Hematopoietic multipotent progenitor cell (in vitro differentiated cells): ENCODE data around the gene RAB6D. TPM values are rescaled to one million over a fixed set of nuclear protein-coding genes. Genes with fewer than 3 reads are reported as not detected.
"Not testable (repeated sequence)": the region's sequence is repeated elsewhere in the genome, so short reads cannot be mapped to it uniquely, and the experiment has no call there.

Experiments
- DNase-seq, 3 donors: peaks; one replicate each; pipeline ENCODE4 v3.0.0-alpha.2; 2011 to 2015; ENCODE audit warnings: low read depth in 2 of 3, low spot score in 2 of 3
- total RNA-seq: library from RNA; depleted of rRNA; stranded (reverse); fragments of >200 nt; gene quantifications from one replicate; pipeline ENCODE4 v1.2.3, GENCODE V29; 2012

The RAB6D gene
- total RNA-seq = not detected

DNA sequence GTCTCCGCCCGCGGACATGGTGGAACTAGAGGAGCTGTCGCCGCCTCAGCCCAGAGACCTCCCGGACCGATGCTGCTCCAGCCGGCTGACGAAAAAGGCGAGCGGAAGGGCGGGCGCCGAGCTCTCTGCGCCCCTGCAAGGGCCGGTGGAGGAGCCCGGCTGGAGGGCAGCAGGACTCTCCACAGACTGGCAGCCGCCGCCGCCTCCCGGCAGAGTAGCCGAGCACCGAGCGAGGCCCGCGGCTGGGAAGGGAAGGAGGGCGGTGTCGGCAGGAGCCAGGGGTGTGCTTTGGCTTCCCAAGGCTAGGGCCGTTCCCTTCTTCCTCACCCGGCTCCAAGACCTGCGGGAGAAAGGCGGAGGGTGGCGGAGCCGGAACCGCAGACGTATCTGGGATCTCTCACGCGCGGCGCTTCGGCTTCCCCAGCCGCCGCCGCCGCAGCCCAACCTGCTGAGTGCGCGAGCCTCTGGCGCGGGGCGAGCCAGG is at the start of gene RAB6D:
RAB6D (minus strand) TSS at position 466 of the 484 bp plus-strand sequence; CDS start at position 18, 448 bp downstream.
- not testable (repeated sequence) for DNase-seq

DNA sequence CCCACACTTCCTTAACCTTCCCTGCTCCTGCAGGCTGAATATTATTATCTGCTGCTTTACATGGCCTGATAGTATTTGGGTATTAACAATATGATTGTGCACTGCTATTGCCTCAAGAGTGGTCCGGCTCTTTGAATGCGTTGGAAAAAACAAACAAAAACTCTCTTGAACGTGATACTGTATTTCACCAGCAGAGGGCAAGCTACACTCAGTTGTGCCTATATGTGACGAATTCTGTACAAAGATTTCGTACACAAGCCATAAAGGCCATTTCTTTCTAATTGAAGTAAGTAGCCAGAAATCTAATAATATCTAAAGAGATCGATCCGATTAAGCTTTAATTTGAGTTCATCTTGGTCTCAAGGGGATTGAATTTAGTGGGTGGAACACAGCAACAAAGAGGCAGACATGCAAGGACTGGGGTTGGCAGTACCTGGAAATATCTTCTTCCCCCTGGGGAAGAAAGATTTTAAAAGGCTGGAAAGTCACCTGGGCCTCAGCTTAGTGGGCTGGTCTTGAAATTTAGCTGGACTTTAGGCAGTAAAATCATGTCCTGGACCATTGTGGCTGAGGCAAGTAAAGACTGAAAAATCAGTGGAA is 49.3 kb upstream of the RAB6D start:
- peak; percentile 7 to 78 (median 48) for DNase-seq

DNA sequence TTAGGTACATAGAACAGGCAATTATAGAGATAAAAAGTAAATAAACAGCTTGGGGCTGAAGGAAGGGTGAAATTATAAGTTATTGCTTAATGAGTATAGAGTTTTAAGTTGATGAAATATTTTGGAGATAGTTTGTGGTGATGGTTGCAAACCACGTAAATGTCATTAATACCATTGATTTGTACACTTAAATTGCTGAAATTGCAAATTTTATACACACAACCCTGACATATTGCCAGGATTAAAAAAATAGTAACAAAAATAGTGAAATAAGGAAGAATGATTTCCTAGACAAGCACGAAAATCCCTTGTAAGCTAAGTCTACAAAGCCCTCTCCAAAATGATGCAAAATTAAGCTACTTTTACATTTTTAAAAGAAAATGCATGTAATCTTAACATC is 46.2 kb upstream of the RAB6D start:
- DNase-seq = no peak

GRCh38 chr2:131408778-131409177 is 44.8 kb upstream of the RAB6D start:
- no peak for DNase-seq

DNA sequence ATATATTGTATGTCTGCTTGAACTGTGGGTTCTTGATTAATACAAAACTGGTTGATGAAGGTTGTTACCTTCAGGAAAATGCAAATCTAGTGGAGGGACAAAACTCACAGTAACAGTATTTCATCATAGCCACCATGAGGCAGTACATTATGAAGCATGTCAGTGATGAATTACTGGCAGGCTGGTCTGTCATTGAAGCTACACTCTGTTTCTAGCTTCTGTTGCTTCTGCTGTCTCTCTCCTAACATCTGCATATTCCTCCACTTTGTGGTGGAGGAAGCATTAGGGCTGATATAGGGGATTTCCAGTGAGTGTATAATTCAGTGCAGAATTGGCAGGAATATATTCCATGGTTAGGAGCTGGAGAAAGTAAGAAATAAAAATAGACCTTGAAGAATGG is 44.2 kb upstream of the RAB6D start:
- no peak for DNase-seq

DNA sequence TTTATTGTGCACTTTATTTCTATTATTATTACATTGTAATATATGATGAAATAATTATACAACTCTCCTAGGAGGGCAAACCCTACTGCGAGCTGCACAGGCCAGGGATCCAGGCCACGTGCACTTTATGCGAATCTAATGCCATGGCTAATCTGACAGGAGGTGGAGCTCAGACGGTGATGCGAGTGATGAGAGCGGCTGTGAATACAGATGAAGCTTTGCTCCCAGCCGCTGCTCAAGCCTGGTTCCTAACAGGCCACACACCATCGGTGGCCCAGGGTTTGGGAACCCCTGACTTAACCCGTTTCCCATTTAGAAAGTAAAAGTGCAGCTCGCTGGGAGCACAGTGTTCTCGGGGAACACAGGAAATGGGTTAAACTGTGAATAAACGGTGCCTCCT is 40.8 kb upstream of the RAB6D start:
- no peak for DNase-seq

- no peak for DNase-seq
Observed at GRCh38 chr2:131402320-131403039, 38.5 kb upstream of the RAB6D start.

GRCh38 chr2:131400849-131401248 is 36.9 kb upstream of the RAB6D start:
- DNase-seq = no peak

DNA sequence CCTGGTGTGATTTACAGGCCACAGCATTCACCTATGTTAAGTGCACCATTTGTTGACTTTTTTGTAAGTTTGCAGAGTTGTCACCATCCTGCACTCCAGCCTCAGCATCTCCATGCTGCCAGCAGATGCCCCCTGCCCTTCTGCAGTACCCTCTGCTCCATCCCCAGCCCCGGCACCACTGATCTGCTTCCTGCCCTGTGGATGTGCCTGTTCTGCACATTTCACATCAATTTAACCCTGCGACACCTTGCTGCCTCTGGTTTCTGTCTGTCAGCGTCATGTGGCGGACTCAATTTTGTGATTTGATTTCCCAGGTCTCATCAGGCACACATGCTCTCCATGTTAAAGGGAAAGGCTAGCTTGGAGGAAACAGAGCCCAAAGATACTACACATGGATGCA is 36.5 kb upstream of the RAB6D start:
- not testable (repeated sequence) for DNase-seq

DNA sequence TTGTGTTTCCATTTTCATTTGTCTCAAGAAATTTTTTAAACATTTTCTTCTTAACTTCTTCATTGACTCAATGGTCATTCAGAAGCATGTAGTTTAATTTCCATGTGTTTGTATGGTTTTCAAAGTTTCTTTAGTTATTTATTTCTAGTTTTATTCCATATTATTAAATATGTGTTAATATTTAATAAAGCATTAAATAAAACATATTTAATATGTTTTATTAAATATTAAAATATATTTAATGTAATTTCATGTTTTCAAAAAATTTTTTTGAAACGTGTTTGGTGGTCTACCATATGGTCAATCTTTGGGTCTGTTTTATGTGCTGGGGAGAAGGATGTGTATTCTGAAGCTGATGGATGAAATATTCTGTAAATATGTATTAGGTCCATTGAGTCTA is 32.2 kb upstream of the RAB6D start:
- DNase-seq = not testable (repeated sequence)

DNA sequence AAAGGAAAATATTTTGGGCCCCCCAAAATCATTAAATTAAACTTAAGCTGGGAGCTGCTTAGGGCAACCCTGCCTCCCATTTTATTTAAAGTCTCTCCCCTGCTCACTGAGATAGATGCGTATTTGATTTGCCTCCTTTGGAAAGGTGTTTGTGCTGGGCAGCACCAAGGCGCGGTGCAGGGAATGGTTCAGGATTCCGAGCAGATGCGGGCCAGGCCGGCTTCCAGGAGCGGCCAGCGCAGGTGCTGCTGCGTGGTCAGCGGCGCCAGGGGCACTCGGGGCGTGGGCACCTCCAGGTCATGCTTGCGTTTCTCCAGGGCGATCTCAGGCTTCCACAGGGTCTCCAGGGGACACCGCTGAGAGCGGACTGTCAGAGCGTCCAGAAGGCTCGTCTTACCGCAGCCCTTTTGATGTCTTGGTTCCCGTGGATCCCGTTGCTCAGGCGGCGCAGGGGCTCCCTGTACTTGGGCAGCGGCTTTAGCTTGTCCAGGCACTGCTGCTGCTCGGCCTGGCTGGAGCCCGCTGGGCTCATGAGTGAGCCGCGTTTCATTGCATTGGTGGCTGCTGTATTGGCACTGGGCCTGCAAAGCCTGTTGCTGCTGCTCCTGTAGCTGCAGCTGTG is 31.2 kb upstream of the RAB6D start:
- DNase-seq = not testable (repeated sequence)

DNA sequence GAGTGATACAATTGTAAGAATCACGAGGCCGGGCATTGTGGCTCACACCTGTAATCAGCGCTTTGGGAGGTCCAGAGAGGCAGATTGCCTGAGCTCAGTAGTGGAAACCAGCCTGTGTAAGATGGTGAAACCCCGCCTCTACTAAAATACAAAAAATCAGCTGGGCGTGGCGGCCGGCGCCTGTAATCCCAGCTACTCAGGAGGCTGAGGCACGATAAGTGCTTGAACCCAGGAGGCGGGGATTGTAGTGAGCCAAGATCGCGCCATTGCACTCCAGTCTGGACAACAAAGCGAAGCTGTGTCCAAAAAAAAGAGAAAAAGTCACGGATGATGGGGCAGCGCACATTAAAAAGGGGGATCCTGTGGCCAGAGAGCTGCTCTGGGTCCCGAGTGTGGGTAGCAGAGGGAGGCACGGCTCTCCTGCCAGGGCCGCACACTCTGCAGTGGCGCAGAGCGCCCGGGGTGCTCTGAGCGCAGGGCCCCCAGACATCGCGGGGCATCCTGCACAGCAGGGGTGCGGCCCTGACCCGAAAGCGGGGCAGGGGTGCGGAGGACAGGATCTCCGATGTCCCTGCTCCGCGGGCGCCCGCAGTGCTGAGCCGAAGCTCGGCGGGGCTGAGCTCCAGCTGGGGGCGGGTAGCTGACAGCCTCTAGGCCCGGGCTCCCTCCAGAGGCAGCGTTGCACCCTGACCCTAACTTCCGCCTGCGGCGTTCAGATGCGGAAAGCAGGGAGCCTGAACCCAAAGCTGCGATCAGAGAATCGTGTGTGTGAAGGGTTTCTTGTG is 30.4 kb upstream of the RAB6D start:
- peak in 2 of 3 donors; percentile 11 to 43 for DNase-seq

GRCh38 chr2:131391953-131392352 is 28.0 kb upstream of the RAB6D start:
- not testable (repeated sequence) for DNase-seq

DNA sequence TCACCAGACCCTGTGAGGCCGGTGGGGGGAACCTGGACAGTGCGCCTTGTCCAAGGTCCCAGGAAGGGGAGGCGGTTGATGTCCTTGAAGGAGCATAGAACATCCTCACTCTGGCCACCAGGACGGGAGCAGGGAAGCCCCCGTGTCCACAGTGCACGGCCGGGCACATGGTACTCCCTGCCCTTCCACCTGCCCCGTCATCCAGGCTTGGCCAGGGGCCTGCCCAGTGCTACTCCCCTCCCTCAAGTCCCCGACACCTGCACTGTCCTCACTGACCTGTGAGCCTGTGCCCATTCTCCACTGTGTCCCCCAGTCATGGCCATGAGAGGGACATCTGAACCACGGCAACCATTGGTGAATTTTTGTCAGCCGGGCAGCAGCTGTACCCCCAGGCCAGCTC is 27.5 kb upstream of the RAB6D start:
- DNase-seq = not testable (repeated sequence)

DNA sequence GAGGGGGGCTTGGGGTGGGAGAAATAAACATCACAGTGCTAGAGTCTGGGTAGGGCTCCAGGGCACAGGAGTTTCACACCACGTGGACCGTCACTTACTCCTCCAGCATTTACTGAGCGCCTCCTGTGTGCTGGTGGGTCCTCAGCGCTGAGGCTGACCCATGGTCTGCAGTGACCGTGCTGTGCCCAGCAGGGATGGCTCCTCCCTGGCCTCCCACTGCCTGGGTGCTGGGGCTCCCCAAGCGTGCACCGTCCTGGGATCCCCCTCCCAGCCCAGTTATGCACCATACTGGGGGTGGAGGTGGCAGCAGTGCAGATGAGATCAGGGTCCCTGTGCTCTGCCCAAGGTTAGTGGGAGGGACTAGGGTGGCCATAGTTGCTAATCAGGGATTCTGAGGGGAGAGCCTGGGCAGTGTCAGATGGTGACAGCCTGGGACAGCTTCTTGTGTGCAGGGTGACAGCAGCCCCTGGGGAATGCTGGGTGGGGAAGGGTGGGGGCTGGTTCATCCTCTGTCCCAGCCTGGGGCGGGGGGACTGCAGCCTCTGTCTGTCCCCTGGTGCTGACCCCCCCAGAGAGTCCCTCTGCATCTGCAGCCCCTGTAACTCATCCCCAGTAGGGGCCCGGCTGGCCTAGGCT is 26.6 kb upstream of the RAB6D start:
- DNase-seq = not testable (repeated sequence)

GRCh38 chr2:131389657-131390056 is 25.7 kb upstream of the RAB6D start:
- no peak for DNase-seq

DNA sequence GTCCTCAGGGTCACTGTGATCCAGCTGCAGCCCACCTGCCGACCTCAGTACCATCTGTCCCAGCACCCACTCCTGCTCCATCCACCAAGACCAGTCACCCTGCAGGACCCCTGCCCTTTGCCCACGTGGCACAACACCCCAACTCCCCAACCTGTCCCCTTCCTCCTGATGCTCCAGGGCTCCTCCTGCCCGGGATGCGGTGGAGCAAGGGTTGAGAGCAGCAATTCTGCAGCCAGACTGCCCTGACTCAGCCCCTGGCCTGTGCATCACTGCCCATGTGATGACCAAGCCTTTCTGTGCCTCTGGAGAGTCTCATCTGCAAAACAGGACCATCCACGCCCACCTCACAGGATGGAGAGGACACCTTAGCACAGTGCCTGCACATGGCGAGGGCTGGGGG is 24.9 kb upstream of the RAB6D start:
- DNase-seq = not testable (repeated sequence)

GRCh38 chr2:131373111-131373510 is 9.1 kb upstream of the RAB6D start:
- not testable (repeated sequence) for DNase-seq

- no peak for DNase-seq
Observed at GRCh38 chr2:131369954-131370353, 6.0 kb upstream of the RAB6D start.

GRCh38 chr2:131368493-131369066 is 4.6 kb upstream of the RAB6D start:
- DNase-seq = not testable (repeated sequence)
